GM18508 (cell line): ENCODE results near the gene SACS.
A peak's percentile ranks its signal among the peaks of the same experiment; 100 is the strongest.
"Not testable (repeated sequence)": the region's sequence is repeated elsewhere in the genome, so short reads cannot be mapped to it uniquely, and the experiment has no call there.

ENCODE experiments used
- ATAC-seq: cut with Tn5 transposase; IDR thresholded peaks from one replicate; pipeline ENCODE4 v1.9.1; 2021; ENCODE audit warnings: moderate number of reproducible peaks; ENCODE audit not compliant: insufficient read depth, unreplicated experiment

Gene SACS

DNA sequence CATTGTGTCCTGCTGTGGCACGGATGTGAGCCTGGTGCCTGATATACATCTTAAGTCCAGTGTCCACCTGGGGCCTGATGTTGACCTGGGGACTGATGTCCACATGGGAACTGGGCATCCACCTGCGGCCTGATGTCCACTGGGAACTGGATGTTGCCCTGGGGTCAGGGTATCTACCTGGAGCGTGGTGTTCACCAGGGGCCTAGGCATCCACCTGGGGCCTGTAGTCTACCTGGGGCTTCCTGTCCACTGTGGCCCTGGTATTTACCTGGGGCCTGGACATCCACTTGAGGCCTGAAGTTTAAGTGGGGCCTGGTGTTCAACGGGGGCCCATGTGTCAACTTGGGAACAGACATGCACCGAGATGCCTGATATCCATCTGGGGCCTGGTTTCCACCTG, 11.9 kb downstream of the SACS start:
- no peak for ATAC-seq

DNA sequence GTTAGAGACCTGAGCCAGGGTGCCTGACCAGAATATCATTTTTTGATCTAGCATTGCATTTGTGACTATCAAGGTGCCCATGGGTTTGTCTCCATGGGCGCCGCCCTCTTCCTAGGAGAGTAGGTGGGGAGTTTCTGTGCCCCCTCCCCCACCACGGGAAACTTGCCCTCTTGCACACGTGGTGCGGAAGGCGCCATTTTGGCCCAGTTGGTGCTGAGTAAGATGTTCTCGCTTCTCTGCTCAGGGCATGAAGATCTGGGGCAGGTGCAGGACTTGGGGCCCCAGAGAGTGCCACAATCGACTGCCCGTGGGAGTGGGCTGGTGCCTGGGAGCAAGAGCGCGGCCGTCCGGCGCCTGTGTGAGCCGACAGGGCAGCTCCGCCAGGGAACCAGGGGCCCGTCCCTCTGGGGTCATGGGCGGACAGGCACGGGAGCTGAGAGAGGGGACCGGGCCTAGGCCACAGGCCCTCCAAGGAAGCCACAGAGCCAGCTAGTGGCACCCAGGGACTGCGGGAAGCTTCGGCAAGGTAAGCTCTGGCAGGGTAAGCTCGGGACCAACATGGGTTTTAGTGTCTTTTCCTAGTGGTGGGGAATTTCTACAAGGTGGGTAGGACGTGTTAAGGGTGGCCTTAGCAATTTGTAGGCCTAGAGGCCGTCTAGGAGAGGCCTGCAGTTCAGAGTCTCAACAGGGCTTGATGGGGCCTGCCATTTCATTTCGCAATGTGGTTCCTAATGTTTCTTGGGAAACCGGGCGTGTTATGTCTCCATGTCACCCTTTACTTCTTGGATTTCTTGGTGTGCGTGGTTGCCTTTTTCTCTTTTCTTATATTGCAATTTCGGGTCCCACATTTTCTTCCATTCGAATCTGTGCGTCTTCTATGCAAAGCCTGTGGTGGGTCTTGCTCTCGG, 14.5 kb downstream of the SACS start:
- no peak for ATAC-seq

GRCh38 chr13:23414682-23415081, 18.8 kb downstream of the SACS start:
- ATAC-seq = no peak

DNA sequence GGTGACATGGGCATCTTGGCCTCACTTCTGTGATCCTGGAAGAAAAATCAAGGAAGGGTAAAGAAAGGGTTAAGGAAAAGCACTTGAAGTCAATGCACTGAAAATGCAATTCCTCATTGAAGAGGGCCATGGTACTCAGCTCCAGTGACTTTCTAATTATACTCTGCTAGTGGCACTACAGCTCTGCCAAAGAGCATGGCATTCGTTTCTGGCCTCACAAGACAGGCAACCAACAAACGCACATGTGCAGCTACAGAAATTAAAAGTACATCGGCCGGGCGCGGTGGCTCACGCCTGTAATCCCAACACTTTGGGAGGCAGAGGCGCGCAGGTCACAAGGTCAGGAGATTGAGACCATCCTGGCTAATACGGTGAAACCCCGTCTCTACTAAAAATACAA, 21.8 kb downstream of the SACS start:
- ATAC-seq = no peak

DNA sequence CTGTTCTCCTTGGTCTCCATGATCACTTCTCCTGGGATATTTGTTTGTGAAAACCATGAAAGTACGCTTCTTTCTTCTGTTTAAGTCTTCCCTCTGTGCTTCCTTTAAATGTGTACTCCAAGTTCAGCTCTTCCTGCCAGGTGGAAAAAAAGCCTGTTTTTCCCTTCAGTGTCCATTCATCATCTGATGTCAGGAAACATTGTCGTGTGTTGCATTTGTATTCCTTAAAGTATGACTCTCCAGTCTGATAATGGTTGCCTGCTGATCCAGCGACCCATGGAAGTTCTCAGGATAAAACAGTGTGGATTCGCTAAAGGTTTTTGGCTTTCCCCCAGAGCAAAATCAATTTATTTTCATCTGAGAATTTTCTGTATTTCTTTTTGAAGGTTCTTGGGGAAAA, 22.3 kb downstream of the SACS start:
- no peak for ATAC-seq

- no peak for ATAC-seq
These were observed 25.5 kb downstream of the SACS start for GRCh38 chr13:23408026-23408425.

DNA sequence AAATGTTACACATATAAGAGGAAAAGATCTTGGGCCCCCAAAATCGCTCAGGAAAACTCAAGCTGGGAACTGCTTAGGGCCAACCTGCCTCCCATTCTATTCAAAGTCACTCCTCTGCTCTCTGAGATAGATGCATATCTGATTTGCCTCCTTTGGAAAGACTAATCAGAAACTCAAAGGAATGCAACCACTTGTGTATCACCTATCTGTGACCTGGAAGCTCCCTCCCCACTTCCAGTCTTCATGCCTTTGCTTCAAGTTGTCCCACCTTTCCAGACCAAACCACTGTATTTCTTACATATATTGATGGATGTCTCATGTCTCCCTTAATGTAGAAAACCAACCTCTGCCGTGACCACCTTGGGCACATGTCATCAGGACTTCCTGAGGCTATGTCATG, 32.3 kb downstream of the SACS start:
- ATAC-seq = not testable (repeated sequence)

- ATAC-seq = no peak
These were observed 34.2 kb downstream of the SACS start for GRCh38 chr13:23399347-23399746.

DNA sequence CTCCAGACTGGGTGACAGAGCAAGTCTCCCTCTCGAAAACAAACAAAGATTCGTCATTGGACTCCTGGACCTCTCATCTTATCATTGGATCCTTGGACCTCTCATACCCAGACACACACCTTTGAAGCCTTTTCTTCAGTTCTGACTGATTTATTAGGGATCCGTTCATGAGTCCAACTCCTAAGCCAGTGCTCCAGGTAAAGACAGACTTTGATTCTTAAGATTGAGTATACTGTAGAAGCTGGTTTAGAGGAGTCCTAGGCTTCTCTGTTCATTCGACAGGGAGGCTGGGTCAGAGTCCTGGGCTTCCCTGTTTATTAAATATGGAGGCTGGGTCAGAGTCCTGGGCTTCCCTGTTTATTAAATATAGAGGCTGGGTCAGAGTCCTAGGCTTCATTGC, 38.7 kb downstream of the SACS start:
- ATAC-seq = no peak

GRCh38 chr13:23392925-23393645, 40.4 kb downstream of the SACS start:
- no peak for ATAC-seq

DNA sequence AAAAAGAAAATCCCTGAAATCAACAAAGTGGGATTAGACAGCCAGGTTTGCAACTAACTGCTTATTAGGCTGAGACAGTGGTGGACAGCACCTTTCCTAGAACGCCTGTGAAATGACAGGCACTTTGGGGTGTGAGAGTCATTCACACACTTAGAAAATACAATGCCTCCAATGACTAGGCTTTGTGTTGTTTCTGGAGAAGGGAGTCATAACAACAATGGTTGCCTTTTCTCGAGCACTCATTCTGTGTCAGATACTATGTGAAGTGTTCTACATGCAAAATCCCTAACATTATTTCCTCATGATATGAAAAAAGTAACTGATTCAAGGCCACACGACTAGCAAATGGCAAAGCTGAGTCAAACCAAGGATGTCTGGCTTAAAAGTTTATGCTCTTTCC, 41.2 kb downstream of the SACS start:
- no peak for ATAC-seq

DNA sequence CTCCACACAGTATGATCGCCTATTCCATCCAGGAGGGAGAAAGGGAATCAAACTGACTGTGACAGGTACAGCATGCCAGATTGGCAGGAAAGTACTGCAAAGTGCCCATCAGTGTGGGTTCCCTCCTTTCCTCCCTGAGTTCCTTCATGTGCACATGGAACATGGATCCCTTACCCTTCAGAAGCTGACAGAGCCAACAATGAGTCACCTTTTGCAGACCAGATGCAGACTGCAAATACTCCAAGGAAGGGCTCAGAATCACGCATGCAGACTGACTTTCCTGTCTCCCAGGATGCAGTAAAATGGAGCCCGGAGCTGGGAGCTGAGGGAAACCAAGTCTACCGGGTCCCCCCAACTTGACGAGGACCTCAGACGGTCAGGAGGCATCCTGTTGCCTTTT, 41.8 kb downstream of the SACS start:
- no peak for ATAC-seq

DNA sequence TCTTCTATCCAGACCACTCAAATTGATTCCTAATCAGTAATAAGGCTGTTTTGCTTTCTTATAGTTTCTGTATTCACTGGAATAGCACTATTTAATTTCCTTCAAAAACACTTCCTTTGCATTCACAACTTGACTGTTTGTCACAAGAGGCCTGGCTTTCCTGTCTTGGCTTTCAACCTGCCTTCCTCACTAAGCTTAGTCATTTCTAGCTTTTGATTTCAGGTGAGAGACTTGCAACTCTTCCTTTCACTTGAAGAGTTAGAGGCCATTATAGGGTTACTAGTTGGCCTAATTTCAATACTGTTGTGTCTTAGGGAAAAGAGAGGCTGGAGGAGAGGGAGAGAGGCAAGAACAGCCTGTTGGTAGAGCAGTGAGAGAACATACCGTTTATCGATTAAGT, 47.0 kb downstream of the SACS start:
- ATAC-seq = no peak

- ATAC-seq = no peak
These were observed 47.6 kb downstream of the SACS start for GRCh38 chr13:23385931-23386330.

DNA sequence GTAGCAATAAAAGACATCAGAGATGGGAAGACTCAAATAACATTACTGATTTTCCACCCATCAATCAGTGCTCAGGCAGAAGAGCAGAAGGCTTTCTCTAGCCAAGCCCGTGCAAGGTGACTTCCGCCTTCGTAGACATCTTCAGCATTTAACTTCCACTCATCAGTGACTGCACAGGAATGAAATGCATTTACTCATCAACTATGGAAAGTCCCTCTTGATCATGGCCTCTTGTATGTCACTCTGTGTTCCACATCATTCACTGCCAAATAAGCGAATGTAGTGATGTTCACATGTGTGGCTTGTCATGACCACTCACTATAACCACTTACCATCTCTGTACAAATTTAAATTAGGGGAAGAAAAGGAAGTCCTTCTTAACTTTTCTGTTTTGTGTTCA, 49.4 kb downstream of the SACS start:
- ATAC-seq = peak; percentile 88

- no peak for ATAC-seq
These were observed 50.4 kb downstream of the SACS start for GRCh38 chr13:23383151-23383550.

DNA sequence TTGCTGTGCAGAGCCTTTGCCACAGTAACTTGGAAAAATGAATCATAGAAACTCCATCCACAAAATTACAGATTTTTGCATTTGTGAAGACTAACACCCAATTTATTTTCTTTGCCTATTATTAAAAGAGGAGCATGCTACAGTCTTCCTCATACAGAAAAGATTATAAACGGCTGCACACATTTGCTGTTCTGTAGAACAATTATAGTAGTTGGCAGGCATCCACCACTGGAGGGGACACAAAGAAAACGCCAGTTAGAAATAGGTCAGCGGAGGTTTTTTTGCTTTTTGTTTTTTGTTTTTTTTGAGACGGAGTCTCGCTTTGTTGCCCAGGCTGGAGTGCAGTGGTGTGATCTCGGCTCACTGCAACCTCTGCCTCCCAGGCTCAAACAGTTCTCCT, 51.6 kb downstream of the SACS start:
- ATAC-seq = no peak

DNA sequence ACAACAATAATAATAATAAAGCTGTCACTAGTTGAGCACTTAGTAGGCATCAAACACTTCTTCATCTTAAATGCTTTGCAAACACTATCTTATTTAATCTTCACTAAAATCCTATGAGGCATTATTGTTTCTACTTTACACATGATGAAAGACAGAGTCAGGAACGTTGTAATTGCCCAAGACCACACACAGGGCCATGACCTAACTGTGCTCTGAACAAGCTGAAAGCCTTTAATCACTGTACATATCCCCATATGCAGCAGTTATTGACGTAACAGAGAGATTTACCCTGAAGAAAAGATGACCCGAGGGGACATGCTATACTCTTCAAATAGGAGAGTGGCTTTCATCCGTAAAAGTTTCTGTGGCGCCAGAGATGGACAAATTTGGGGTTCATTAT, 53.0 kb downstream of the SACS start:
- no peak for ATAC-seq

GRCh38 chr13:23377983-23378632, 55.4 kb downstream of the SACS start:
- peak; percentile 35 for ATAC-seq

GRCh38 chr13:23377579-23377978, 55.9 kb downstream of the SACS start:
- no peak for ATAC-seq
